Fibroblast of lung (primary cell): Measurements from ENCODE around the gene FBH1. TPM values are rescaled to one million over a fixed set of nuclear protein-coding genes. Genes with fewer than 3 reads are reported as not detected.

Experiments
- DNase-seq, 2 donors: peaks; one replicate each; pipeline versions ENCODE4 v3.0.0 to v3.0.0-alpha.2; 2010; ENCODE audit warnings: low read depth in 2 of 2
- H2AFZ ChIP-seq: 2 replicates; pipeline ENCODE4 v1.5.1; 2012; ENCODE audit warnings: low read length, control low read depth, inconsistent platforms
- H3K27ac ChIP-seq: 2 replicates; pipeline ENCODE4 v1.5.1; 2011; ENCODE audit warnings: low read length, control low read depth; ENCODE audit not compliant: insufficient read depth
- H3K27me3 ChIP-seq: 2 replicates; pipeline ENCODE4 v1.5.1; 2011; ENCODE audit warnings: mild to moderate bottlenecking, low read length; ENCODE audit not compliant: control insufficient read depth, insufficient read depth
- H3K36me3 ChIP-seq: 2 replicates; pipeline ENCODE4 v1.5.1; 2011; ENCODE audit warnings: low read length; ENCODE audit not compliant: control insufficient read depth, insufficient read depth
- H3K4me1 ChIP-seq: 2 replicates; pipeline ENCODE4 v1.5.1; 2011; ENCODE audit warnings: low read length; ENCODE audit not compliant: control insufficient read depth, insufficient read depth; ENCODE audit errors: extremely low read depth
- H3K4me2 ChIP-seq: 2 replicates; pipeline ENCODE4 v1.5.1; 2011; ENCODE audit warnings: low read length, control low read depth; ENCODE audit not compliant: insufficient read depth; ENCODE audit errors: extremely low read depth
- H3K4me3 ChIP-seq, 4 experiments: fragments of 200-600 bp in 1 of 4; sonication (generic) in 1 of 4; replicated peaks in 1 of 4; 2 replicates each; pipeline ENCODE4 v1.5.1; 2011 to 2016; ENCODE audit warnings: low read length in 4 of 4, low read depth in 3 of 4, mild to moderate bottlenecking in 3 of 4, control low read depth in 2 of 4, inconsistent platforms in 1 of 4, mixed read lengths in 1 of 4; ENCODE audit not compliant: insufficient read depth in 1 of 4; ENCODE audit errors: control extremely low read depth in 1 of 4
- H3K79me2 ChIP-seq: 2 replicates; pipeline ENCODE4 v1.5.1; 2012; ENCODE audit warnings: mild to moderate bottlenecking, low read length, inconsistent platforms; ENCODE audit not compliant: control insufficient read depth, insufficient read depth
- H3K9ac ChIP-seq: 2 replicates; pipeline ENCODE4 v1.5.1; 2011; ENCODE audit warnings: mild to moderate bottlenecking, low read length, control low read depth; ENCODE audit not compliant: insufficient read depth
- H3K9me3 ChIP-seq: 2 replicates; pipeline ENCODE4 v1.5.1; 2012; ENCODE audit warnings: low read depth, low read length; ENCODE audit not compliant: control insufficient read depth, insufficient read depth
- H4K20me1 ChIP-seq: 2 replicates; pipeline ENCODE4 v1.5.1; 2011; ENCODE audit warnings: low read length; ENCODE audit not compliant: control insufficient read depth, insufficient read depth; ENCODE audit errors: extremely low read depth
- EZH2 ChIP-seq: IDR thresholded peaks from 2 replicates; pipeline ENCODE4 v1.5.1; 2012; ENCODE audit warnings: low read length, control low read depth, mild to moderate bottlenecking; ENCODE audit errors: missing control alignments
- polyA plus RNA-seq, 2 donors: library from polyadenylated mRNA; depleted of rRNA in 1 of 2; stranded (reverse) in 1 of 2; unstranded in 1 of 2; fragments of >200 nt; gene quantifications; 2 replicates each; pipeline ENCODE4 v1.2.1, GENCODE V29; 2011 to 2012; ENCODE audit warnings: missing spikeins in 1 of 2
- total RNA-seq: library from RNA; depleted of rRNA; stranded (reverse); fragments of >200 nt; gene quantifications from 2 replicates; pipeline ENCODE4 v1.2.1, GENCODE V29; 2014
- TF ChIP-seq, protein P1 (sequence below), 2 donors: IDR thresholded peaks in 1 of 2; conservative IDR thresholded peaks in 1 of 2; 1 replicate in 1 of 2; 2 replicates in 1 of 2; pipeline ENCODE4 v1.5.1; 2011 to 2012; ENCODE audit warnings: low read length in 2 of 2, control low read depth in 1 of 2, inconsistent platforms in 1 of 2, low read depth in 1 of 2, mild to moderate bottlenecking in 1 of 2

FBH1 gene
- total and polyA plus RNA-seq, 2 donors (not counting 1 experiment from before 2014, with no cell fraction given), result 53.6 to 97.8 TPM

- Histone ChIP-seq H3K27me3 (no peaks in the 10 kb centered on the region), H2AFZ (no peak overlapping the region), H3K36me3 (no peaks in the 10 kb centered on the region)
Observed at GRCh38 chr10:5887641-5888040, 2.4 kb upstream of the FBH1 start.

GRCh38 chr10:5888351-5888750 is 1.7 kb upstream of the FBH1 start:
- peak overlapping the region; percentile 61 for H3K27ac ChIP-seq
- peak; percentile 42 to 48 for DNase-seq
- H4K20me1 ChIP-seq, result no peaks in the 10 kb centered on the region
- no peaks in the 10 kb centered on the region for H3K36me3 ChIP-seq
- H3K4me1 ChIP-seq, result peaks cover 6% of the 10 kb centered on the region
- no peaks in the 10 kb centered on the region for H3K27me3 ChIP-seq
- H3K4me3 ChIP-seq, result peak overlapping the region; percentile 75 to 83 (median 80)
- H3K9ac ChIP-seq, result no peak overlapping the region
- peak overlapping the region; percentile 99 for H3K4me2 ChIP-seq
- peaks cover 37% of the 10 kb centered on the region for H3K79me2 ChIP-seq
- H3K9me3 ChIP-seq, result no peaks in the 10 kb centered on the region
- peak overlapping the region; percentile 92 for H2AFZ ChIP-seq
- TF ChIP-seq, protein P1, sequence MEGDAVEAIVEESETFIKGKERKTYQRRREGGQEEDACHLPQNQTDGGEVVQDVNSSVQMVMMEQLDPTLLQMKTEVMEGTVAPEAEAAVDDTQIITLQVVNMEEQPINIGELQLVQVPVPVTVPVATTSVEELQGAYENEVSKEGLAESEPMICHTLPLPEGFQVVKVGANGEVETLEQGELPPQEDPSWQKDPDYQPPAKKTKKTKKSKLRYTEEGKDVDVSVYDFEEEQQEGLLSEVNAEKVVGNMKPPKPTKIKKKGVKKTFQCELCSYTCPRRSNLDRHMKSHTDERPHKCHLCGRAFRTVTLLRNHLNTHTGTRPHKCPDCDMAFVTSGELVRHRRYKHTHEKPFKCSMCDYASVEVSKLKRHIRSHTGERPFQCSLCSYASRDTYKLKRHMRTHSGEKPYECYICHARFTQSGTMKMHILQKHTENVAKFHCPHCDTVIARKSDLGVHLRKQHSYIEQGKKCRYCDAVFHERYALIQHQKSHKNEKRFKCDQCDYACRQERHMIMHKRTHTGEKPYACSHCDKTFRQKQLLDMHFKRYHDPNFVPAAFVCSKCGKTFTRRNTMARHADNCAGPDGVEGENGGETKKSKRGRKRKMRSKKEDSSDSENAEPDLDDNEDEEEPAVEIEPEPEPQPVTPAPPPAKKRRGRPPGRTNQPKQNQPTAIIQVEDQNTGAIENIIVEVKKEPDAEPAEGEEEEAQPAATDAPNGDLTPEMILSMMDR (conservative IDR thresholded peaks at IDR 0.05 in 1 of 2, IDR thresholded peaks at IDR 0.05 in 1 of 2; ENCODE audit: low read depth in 1 of 2, low read length in 2 of 2), result no peak
- TF ChIP-seq EZH2, result no peak

More at GRCh38 chr10:5887641-5888040, 2.4 kb upstream of the FBH1 start:
- no peak overlapping the region for H3K9ac ChIP-seq
- H4K20me1 ChIP-seq, result no peaks in the 10 kb centered on the region
- H3K4me3 ChIP-seq, result peak overlapping the region in 1 of 4 experiments; percentile 82
- H3K27ac ChIP-seq, result no peak overlapping the region
- TF ChIP-seq, protein P1 (conservative IDR thresholded peaks at IDR 0.05 in 1 of 2, IDR thresholded peaks at IDR 0.05 in 1 of 2; ENCODE audit: low read depth in 1 of 2, low read length in 2 of 2), result no peak
- TF ChIP-seq EZH2, result no peak
- peak overlapping the region; percentile 99 for H3K4me2 ChIP-seq
- H3K4me1 ChIP-seq, result peaks cover 6% of the 10 kb centered on the region
- peaks cover 30% of the 10 kb centered on the region for H3K79me2 ChIP-seq
- DNase-seq, result no peak
- no peaks in the 10 kb centered on the region for H3K9me3 ChIP-seq

- Histone ChIP-seq H3K27ac (peak overlapping the region; percentile 75), H3K27me3 (no peaks in the 10 kb centered on the region), H3K4me1 (peaks cover 6% of the 10 kb centered on the region), H2AFZ (peak overlapping the region; percentile 92), H3K9ac (peak overlapping the region; percentile 78), H4K20me1 (no peaks in the 10 kb centered on the region), H3K4me3 (peak overlapping the region; percentile 75 to 83 (median 80)), H3K79me2 (peaks cover 42% of the 10 kb centered on the region), H3K9me3 (no peaks in the 10 kb centered on the region), H3K36me3 (peaks cover 1% of the 10 kb centered on the region), H3K4me2 (peak overlapping the region; percentile 99)
- peak; percentile 11 to 31 for DNase-seq
- no peak for TF ChIP-seq EZH2
- TF ChIP-seq, protein P1 (conservative IDR thresholded peaks at IDR 0.05 in 1 of 2, IDR thresholded peaks at IDR 0.05 in 1 of 2; ENCODE audit: low read depth in 1 of 2, low read length in 2 of 2), result no peak
Observed at GRCh38 chr10:5888843-5889623, 1.0 kb upstream of the FBH1 start.
